Ovary (tissue), 9 donors: ENCODE data around the gene PFKFB2. TPM values are rescaled to one million over a fixed set of nuclear protein-coding genes. Genes with fewer than 3 reads are reported as not detected.

Experiments used
- DNase-seq, 5 donors: peaks; one replicate each; pipeline ENCODE4 v3.0.0-alpha.2; 2019 to 2020
- H3K27ac ChIP-seq, 2 donors: fragments of 200-600 bp; one replicate each; pipeline versions ENCODE4 v1.5.1 to v1.8.0; 2019 to 2022
- H3K27me3 ChIP-seq: fragments of 200-600 bp; one replicate; pipeline ENCODE4 v1.8.0; 2022
- H3K36me3 ChIP-seq: fragments of 200-600 bp; sonication (generic); one replicate; pipeline ENCODE4 v1.5.1; 2019
- H3K4me1 ChIP-seq: one replicate; pipeline ENCODE4 v1.8.1; 2013; ENCODE audit warnings: mild to moderate bottlenecking, moderate library complexity; ENCODE audit not compliant: insufficient read depth
- H3K4me3 ChIP-seq: fragments of 200-600 bp; sonication (generic); one replicate; pipeline ENCODE4 v1.5.1; 2017
- H3K9me3 ChIP-seq, 2 donors: fragments of 200-600 bp in 1 of 2; sonication (generic) in 1 of 2; one replicate each; pipeline versions ENCODE4 v1.5.1 to v1.8.1; 2013 to 2019; ENCODE audit warnings: mild to moderate bottlenecking in 1 of 2, moderate library complexity in 1 of 2
- EP300 ChIP-seq: sonication (generic); formaldehyde crosslinking; IDR thresholded peaks from one replicate; pipeline ENCODE4 v1.6.1; 2017; ENCODE audit warnings: antibody characterized with exemption
- POLR2A ChIP-seq: fragments of 450-650 bp; IDR thresholded peaks from one replicate; pipeline ENCODE4 v1.6.1; 2017; ENCODE audit warnings: antibody characterized with exemption, mild to moderate bottlenecking, moderate library complexity
- WGBS, 3 donors: extraction: QIAGEN DNeasy Blood & Tissue Kit in 1 of 3; methylation state at CpG; one replicate each; pipeline versions ENCODE4 v1.1.5 to v1.1.7; 2013 to 2017; 5-methylcytosine and 5-hydroxymethylcytosine counted together
- intact Hi-C, 4 donors: fragments of 100-400 bp; cut with DNase I; formaldehyde crosslinking; loops; one replicate each; pipeline versions ENCODE4 v1.11.0 to v1.15.1; 2022 to 2023
- polyA plus RNA-seq, 2 donors: library from polyadenylated mRNA; stranded (reverse); fragments of 200-250 nt in 1 of 2; fragments of 350-450 nt in 1 of 2; fragmentation: Illumina TruSeq in 1 of 2; extraction: RNeasy Lipid Tissue Mini Kit (QIAGEN cat#74804) in 1 of 2; gene quantifications; one replicate each; pipeline ENCODE4 v1.2.3, GENCODE V29; 2013 to 2014
- total RNA-seq, 7 donors: library from RNA; depleted of rRNA in 2 of 7; stranded (reverse); fragments of >200 nt in 2 of 7; fragmentation: NEBNext Ultra II Directional in 3 of 7; extraction: Animal tissue kit (Norgen Biotek cat#: 25700) in 3 of 7; gene quantifications; one replicate each; pipeline versions ENCODE4 v1.1.0 to v1.2.4, GENCODE V29; 2016 to 2023
- TF ChIP-seq, protein P1 (sequence below), 3 donors: fragments of 450-650 bp in 2 of 3; fragments of 200-600 bp in 1 of 3; IDR thresholded peaks; one replicate each; pipeline versions ENCODE4 v1.5.1 to v1.8.0; 2016 to 2022; ENCODE audit warnings: antibody characterized with exemption in 3 of 3, mild to moderate bottlenecking in 1 of 3
- donor health status: DM: no; HTN: no; CAD: no; lungs with moderate emphysema.
- donor health status: DM: no; HTN: no; CAD: no.
- donor health status: Bipolar disorder and iron deficiency.
- donor health status: DM: yes; HTN: yes; CAD: no.
- donor health status: DM: no; HTN: no; CAD: no.
- donor health status: DM: yes; HTN: yes; CAD: no.

Gene PFKFB2
- total and polyA plus RNA-seq, 9 donors = 3.0 to 11.4 (median 7.7) TPM

DNA sequence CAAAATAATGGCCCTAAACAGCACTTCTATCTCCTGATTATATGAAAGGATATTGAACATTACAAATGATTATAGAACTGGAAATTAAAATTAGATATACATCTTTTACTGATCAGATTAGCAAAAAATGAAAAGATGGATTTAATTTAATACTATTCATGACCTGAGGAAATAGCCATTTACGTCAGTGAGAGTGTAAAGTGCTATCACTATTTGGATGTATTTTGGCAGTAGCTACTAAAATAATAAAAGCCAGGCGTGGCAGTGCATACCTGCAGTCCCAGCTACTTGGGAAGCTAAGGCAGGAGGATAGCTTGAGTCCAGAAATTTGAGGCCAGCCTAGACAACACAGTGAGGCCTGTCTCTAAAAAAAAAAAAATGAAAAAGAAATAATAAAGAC is 40.9 kb downstream of the PFKFB2 start:
- Histone ChIP-seq H3K27ac (no peak overlapping the region), H3K27me3 (no peaks in the 10 kb centered on the region), H3K36me3 (no peaks in the 10 kb centered on the region), H3K4me3 (no peak overlapping the region), H3K4me1 (peaks cover 3% of the 10 kb centered on the region), H3K9me3 (no peaks in the 10 kb centered on the region)
- WGBS, 3 donors = 62 to 81% (median 64%) methylated on average over 2 of the region's 2 CpGs
- TF ChIP-seq, protein P1, sequence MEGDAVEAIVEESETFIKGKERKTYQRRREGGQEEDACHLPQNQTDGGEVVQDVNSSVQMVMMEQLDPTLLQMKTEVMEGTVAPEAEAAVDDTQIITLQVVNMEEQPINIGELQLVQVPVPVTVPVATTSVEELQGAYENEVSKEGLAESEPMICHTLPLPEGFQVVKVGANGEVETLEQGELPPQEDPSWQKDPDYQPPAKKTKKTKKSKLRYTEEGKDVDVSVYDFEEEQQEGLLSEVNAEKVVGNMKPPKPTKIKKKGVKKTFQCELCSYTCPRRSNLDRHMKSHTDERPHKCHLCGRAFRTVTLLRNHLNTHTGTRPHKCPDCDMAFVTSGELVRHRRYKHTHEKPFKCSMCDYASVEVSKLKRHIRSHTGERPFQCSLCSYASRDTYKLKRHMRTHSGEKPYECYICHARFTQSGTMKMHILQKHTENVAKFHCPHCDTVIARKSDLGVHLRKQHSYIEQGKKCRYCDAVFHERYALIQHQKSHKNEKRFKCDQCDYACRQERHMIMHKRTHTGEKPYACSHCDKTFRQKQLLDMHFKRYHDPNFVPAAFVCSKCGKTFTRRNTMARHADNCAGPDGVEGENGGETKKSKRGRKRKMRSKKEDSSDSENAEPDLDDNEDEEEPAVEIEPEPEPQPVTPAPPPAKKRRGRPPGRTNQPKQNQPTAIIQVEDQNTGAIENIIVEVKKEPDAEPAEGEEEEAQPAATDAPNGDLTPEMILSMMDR (IDR thresholded peaks at IDR 0.05) = no peak
- TF ChIP-seq EP300 (no peak), POLR2A (no peak)
- no peak for DNase-seq
- intact Hi-C loops = no loop called here

DNA sequence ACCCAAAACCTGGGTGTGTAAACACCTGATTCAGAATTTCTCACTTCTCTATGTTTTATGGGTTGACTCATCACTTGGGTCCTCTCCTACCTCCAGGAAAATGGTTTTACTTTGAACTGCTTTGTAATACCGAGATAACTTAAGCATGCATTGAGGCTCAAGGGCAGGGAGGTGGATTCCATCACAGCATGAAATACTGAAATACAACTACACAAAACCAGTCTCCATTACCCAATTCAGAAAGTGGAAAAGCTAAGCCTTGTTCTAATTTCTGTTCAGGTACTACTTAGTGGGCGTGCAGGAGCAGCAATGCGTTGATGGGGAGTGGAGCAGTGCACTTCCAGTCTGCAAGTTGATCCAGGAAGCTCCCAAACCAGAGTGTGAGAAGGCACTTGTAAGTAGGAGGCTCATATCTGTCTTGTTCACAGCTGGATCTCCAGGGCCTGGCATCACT is 44.8 kb downstream of the PFKFB2 start:
- intact Hi-C loops = no loop called here
- 87 to 90% (median 88%) methylated on average over 3 of the region's 3 CpGs for WGBS, 3 donors
- no peak overlapping the region for H3K27ac ChIP-seq
- no peak for TF ChIP-seq POLR2A
- TF ChIP-seq, protein P1 (IDR thresholded peaks at IDR 0.05) = no peak
- no peak for TF ChIP-seq EP300
- no peaks in the 10 kb centered on the region for H3K4me1 ChIP-seq
- H3K4me3 ChIP-seq = no peak overlapping the region
- no peaks in the 10 kb centered on the region for H3K36me3 ChIP-seq
- H3K27me3 ChIP-seq = no peaks in the 10 kb centered on the region
- H3K9me3 ChIP-seq = no peaks in the 10 kb centered on the region
- no peak for DNase-seq

DNA sequence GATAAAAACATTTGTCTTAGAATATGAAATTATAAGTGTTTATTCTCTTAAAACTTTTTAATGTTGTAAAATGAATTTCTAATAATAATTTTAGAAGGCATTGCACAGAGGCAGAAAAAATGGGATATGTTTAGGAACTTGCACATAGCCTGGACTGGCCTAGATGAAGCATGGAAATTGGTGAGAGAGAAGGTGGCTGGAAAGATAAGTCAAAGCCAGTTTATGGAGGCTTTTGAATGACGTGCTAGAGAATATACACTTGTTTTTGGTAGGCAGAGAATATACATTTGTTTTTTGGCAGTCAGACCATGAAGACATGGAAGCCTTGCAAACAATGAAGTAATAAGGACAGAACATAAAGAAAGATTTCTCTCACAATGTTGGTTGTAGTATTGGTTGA is 48.6 kb downstream of the PFKFB2 start:
- DNase-seq = no peak
- intact Hi-C loops = no loop called here
- Histone ChIP-seq H3K4me1 (no peaks in the 10 kb centered on the region), H3K9me3 (no peaks in the 10 kb centered on the region), H3K36me3 (no peaks in the 10 kb centered on the region), H3K27ac (peak overlapping the region in 1 of 2 donors; percentile 20), H3K4me3 (no peak overlapping the region), H3K27me3 (no peaks in the 10 kb centered on the region)
- TF ChIP-seq, protein P1 (IDR thresholded peaks at IDR 0.05) = no peak
- TF ChIP-seq POLR2A (no peak), EP300 (no peak)
- WGBS, 3 donors = 90 to 95% (median 92%) methylated on average over 1 of the region's 1 CpG

DNA sequence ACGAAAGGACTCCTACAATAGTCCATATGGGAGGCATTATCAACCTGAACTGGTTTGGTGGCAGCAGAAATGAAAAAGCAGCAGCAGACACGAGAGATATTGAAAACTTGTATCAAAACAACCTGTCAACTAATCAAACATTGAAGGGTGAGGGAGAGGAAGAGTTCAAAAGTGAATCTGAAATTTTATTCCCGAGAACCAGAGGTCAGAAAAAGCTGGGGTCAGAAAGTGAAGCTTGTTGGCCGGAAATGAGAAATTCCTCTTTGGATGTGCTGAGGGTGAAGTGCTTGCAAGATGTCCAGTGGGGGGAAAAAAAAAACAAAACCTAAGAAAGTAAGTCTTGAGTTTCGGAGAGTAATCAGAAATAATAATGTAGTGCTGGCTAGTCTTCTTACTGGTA is 49.1 kb downstream of the PFKFB2 start:
- intact Hi-C loops = no loop called here
- H3K4me1 ChIP-seq = no peaks in the 10 kb centered on the region
- H3K27me3 ChIP-seq = no peaks in the 10 kb centered on the region
- H3K9me3 ChIP-seq = no peaks in the 10 kb centered on the region
- DNase-seq = no peak
- WGBS, 3 donors = 34 to 56% (median 43%) methylated on average over 5 of the region's 5 CpGs
- no peak overlapping the region for H3K4me3 ChIP-seq
- no peak for TF ChIP-seq POLR2A
- TF ChIP-seq, protein P1 (IDR thresholded peaks at IDR 0.05) = no peak
- no peak for TF ChIP-seq EP300
- no peaks in the 10 kb centered on the region for H3K36me3 ChIP-seq
- peak overlapping the region in 1 of 2 donors; percentile 20 for H3K27ac ChIP-seq
